GM18870 (cell line): ENCODE results near the gene CRYAB.
"Not testable (repeated sequence)": the region's sequence is repeated elsewhere in the genome, so short reads cannot be mapped to it uniquely, and the experiment has no call there.

Source experiments
- ATAC-seq: cut with Tn5 transposase; IDR thresholded peaks from one replicate; pipeline ENCODE4 v1.9.1; 2021; ENCODE audit warnings: moderate library complexity; ENCODE audit not compliant: unreplicated experiment

The CRYAB gene

GRCh38 chr11:111910676-111911562 lies 651 bp downstream of the CRYAB start:
- ATAC-seq: no peak

GRCh38 chr11:111909378-111909777 lies 2.2 kb downstream of the CRYAB start:
- ATAC-seq: no peak

- ATAC-seq: no peak
Measured at GRCh38 chr11:111908639-111909305, 2.8 kb downstream of the CRYAB start.

GRCh38 chr11:111906680-111907079 lies 4.9 kb downstream of the CRYAB start:
- ATAC-seq: no peak

DNA sequence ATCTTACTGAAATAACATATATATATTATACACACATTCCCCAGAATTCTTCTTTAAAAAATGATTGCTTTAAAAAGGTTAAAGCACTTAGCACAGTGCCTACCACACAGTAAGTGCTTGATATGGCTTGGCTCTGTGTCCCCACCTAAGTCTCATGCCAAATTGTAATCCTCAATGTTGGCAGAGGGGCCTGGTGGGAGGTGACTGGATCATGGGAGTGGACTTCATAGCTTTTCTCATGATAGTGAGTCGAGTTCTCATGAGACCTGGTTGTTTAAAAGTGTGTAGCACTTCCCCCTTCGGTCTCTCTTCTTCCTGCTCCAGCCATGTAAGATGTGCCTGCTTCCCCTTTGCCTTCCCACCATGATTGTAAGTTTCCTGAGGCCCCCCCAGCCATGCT lies 6.2 kb downstream of the CRYAB start:
- no peak for ATAC-seq

- no peak for ATAC-seq
Measured at GRCh38 chr11:111886844-111887243, 24.7 kb downstream of the CRYAB start.

GRCh38 chr11:111886032-111886431 lies 25.5 kb downstream of the CRYAB start:
- ATAC-seq: no peak

DNA sequence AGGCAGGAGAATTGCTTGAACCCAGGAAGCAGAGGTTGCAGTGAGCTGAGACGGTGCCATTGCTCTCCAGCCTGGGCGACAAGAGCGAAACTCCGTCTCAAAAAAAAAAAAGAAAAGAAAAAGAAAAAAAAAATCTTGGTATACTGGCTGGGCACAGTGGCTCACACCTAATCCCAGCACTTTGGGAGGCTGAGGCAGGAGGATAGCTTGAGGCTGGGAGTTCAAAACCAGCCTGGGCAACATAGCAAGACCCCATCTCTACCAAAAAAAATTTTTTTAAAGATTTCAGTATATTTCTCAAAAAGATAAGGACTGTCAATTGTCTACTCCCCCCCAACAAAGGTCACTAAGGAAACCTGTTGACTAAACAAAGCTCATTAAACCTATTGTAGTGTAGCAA lies 26.5 kb downstream of the CRYAB start:
- ATAC-seq: not testable (repeated sequence)

DNA sequence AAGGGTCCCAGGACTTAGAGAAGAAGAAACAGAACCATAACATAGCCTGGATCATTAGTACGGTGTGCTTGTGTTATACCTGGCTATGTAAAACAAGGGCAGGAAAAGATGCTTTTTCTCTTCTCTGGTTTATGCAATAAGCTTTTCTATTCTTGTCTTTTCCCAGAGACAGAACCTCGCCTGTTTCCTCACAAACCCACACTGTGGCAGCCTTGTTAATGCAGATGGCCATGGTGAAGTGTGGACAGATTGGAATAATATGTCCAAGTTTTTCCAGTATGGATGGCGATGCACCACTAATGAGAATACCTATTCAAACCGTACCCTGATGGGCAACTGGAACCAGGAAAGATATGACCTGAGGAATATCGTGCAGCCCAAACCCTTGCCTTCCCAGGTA lies 29.4 kb downstream of the CRYAB start:
- no peak for ATAC-seq

- ATAC-seq: no peak
Measured at GRCh38 chr11:111879637-111879960, 32.0 kb downstream of the CRYAB start.

- ATAC-seq: peak; percentile 80
Measured at GRCh38 chr11:111878849-111879636, 32.5 kb downstream of the CRYAB start, which contains the start of the genes CFAP68 and FDXACB1. CFAP68 (plus strand) TSS chr11:111879541; CDS start chr11:111879561, 20 bp downstream. FDXACB1 (minus strand) TSS chr11:111879165; CDS start chr11:111879132, 33 bp downstream.

- ATAC-seq: no peak
Measured at GRCh38 chr11:111878385-111878848, 33.2 kb downstream of the CRYAB start.

DNA sequence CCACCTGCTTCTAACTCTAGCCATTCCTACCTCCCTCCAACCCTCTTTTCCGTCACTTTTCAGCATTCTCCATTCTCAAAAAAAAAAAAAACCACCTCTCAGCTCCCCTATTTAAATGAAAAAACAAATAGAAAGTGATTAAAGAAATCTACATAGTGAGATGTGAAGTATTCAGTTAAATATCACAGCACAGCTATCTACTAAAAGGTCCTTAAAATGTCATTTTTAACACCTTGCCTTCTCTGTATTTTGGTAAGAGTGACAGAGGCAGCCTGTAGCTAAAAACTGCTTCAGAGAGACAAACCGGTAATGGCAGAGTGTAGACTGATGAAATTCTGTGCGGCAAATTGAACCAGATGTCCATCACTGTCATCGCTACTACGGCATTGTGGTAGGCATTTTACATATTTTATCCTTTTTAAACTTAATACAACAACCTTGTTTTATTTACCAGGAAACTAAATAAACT lies 39.8 kb downstream of the CRYAB start:
- no peak for ATAC-seq

DNA sequence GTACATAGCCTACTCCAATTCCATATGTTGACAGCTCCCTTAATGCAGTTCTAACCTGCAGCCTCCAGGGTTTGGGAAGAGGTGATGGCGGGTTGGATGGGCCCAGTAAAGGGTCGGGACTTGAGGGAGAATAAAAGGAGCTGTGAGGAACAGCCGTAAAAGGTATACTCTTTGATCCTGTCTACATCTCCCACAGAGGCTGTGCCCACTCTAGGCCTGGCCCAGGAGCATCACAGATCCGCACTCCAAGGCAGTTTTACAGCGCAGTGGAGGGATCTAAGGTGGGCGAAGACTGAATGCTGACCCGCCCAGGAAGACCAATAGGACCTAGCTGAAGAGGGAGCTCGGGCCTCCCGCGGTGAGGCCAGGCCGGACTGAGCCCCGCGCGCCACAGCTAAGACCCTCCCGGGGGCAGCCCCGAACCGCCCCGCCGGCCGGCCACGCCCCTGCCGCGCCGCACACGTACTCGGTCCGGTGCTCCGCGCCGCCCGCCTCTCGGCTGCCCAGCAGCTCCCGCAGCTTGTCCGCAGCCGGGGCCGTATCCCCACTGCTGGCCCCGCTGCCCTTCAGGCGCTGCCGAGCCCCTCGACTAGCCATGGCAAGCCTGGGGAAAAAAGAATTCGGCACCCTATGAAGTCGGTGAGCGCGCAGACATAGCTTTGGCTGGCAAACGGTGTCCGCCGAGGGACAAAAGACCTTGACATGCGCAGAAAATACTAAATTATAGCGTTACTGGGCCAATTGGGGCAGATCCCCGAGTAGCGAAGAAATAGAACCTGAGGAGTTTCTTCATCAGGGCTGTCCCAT lies 40.5 kb downstream of the CRYAB start, which contains the start of gene ALG9:
Gene ALG9 (minus strand): TSS at position 696 of the 807 bp plus-strand sequence. CDS start 99 bp downstream, at position 597.
- ATAC-seq: peak; percentile 66

- ATAC-seq: peak; percentile 6
Measured at GRCh38 chr11:111870522-111870885, 41.1 kb downstream of the CRYAB start.

DNA sequence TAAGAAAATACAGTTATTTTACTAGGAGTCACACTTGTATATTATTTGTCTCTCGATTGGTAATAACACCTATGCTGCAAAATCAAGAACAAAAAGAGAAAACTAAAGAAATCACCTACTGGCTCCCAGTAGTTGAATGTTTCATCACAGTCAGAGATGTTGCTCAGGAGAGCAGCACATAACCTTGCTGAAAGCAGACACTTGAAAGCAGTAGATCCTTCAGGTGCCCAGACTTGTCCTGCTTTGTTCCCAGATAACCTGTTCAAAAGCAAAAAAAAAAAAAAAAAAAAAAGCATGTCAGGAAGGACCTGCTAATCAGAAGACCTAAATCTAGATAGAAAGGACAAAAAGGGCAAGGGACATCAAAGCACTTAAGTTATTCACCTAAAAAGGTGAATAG lies 41.5 kb downstream of the CRYAB start:
- ATAC-seq: no peak

GRCh38 chr11:111860257-111860656 lies 51.3 kb downstream of the CRYAB start:
- ATAC-seq: no peak
